HG02938 (cell line): ENCODE results near the gene EVX2.

Experiments
- ATAC-seq: cut with Tn5 transposase; IDR thresholded peaks from one replicate; pipeline ENCODE4 v1.9.1; 2021; ENCODE audit warnings: mild to moderate bottlenecking, moderate library complexity; ENCODE audit not compliant: unreplicated experiment

Gene EVX2

DNA sequence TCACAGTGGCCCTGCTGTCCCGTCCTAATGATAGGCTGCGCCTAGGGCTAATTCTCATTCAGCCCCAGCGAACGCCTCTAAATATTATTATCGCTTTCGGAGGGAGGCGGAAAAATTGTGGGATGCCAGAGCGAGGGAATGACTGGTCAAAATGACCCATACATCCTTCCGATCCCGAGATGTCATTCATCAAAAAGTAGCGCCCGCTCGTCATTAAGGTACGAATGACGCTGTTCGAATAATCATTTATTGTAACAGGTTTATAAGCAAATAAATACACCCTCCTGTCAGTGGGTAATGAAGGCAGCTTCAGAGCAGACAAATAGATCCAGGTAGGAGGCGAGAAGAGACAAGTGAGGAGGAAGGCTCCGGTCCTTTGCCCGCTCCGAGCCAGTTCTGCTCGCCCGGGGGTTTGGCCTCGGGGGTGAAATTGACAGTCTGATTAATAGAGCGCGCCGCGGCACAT is at the start of gene EVX2:
EVX2 (minus strand) TSS at position 167 of the 466 bp plus-strand sequence. CDS start 186 bp downstream, outside the sequence.
- no peak for ATAC-seq

DNA sequence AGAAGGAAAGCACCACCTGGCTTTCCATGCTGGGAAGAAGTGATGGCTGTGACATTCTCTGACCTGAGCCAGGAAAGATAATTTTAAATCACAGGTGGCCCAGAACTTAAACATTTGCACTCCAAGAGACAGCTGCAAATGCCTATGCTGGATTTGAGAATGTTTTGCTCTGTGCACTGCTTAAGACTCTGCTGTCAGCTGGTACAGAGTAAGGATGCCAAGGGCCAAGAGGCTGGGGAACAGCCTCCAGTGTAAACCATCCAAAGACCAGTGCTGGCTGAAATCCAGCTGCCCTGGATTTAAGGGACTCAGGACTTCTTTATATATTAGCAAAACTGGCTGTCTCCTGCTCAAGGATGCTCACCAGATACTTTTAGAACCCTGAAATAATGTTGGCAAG is 49.6 kb upstream of the EVX2 start:
- ATAC-seq: no peak

DNA sequence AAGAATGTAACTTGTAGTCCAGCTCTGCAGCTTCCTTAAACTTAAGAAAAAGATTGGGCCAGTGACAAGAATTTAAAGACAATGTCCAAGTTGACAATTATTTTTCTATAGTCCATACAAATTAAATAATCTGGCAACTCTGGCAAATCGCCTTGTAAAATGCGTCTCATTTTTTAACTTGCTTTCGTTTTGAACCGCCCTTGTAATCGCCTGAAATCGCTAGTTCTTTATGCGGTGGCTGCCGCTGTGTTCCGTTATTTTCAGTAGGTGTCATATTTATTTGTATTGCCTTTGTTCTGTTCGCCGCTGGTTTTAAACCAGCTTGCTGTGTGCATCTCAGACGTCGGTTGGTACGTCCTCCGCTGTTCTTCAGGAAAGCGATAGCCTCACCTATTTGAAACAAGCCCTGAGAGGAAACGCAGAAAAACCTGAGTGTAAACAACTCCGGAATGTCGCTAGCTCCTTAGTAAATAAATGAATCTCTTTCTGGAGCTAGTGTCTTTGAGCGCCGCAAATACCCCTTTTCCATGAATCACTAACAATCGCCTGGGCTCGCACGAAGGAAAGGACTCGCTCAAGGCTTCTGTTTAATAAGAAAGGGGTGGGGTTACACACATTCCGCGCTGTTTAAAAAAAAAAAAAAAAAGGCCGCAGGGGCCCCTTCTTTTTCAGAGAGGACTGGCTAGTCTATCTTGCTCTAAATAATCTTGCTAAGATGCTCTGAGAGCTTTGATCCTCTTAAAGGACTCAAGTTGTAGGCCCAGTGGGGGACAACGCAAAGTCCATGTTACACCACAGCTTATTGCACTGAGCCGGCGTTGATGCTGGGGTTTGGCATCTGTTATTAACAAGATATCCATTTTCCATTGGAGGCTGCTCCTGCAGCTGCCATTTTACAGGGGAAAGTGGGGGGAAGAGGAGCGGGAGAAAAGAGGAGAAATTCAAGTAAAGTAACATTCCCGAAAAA is 48.7 kb upstream of the EVX2 start:
- ATAC-seq: no peak

DNA sequence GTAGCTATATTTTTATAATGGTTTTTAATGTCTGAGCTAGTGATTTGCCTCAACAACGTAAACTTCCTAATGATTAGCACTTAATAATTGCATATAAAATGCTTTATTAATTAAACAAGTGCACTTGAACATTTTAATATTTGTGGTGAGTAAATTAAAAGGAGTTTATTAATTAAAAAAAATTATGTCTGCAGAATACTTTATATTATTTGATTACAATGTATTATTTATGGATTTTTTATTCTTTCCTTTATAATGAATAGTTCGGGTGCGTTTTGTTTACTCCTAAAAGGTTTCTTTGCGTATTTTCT is 48.0 kb upstream of the EVX2 start:
- no peak for ATAC-seq

DNA sequence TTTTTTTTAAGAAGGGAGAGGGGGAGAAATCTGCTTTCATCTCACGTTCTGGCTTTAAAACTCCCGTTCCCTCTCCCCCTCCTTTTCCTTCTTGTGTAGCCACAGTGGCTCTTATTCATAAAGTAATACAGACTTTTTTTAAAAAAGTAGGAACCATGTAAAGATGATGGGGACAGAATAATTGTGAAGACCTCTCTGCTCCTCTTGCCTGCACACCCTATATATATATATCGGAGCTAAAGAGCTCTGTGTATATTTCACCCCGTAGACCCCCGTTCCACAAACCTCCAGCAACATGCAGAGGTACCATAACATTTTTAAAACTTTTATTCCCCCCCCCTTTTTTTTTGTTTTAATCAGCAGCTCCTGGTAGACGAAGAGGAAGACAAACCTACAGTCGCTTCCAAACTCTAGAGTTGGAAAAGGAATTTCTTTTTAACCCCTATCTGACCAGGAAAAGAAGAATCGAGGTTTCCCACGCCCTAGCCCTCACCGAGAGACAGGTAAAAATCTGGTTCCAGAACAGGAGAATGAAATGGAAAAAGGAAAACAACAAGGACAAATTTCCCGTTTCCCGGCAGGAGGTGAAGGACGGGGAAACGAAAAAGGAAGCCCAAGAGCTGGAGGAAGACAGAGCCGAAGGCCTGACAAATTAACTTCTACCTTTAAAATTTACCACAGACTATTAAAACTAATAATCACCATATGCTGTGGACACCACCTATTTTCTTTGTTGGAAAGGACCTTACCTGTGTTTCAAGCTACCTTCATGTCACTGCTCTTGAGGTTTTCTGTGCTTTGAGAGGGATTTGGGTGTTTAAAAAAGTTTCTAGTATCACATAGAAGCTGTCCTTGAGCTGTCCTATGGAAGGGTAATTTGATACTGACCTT is 47.4 kb upstream of the EVX2 start:
- ATAC-seq: no peak

DNA sequence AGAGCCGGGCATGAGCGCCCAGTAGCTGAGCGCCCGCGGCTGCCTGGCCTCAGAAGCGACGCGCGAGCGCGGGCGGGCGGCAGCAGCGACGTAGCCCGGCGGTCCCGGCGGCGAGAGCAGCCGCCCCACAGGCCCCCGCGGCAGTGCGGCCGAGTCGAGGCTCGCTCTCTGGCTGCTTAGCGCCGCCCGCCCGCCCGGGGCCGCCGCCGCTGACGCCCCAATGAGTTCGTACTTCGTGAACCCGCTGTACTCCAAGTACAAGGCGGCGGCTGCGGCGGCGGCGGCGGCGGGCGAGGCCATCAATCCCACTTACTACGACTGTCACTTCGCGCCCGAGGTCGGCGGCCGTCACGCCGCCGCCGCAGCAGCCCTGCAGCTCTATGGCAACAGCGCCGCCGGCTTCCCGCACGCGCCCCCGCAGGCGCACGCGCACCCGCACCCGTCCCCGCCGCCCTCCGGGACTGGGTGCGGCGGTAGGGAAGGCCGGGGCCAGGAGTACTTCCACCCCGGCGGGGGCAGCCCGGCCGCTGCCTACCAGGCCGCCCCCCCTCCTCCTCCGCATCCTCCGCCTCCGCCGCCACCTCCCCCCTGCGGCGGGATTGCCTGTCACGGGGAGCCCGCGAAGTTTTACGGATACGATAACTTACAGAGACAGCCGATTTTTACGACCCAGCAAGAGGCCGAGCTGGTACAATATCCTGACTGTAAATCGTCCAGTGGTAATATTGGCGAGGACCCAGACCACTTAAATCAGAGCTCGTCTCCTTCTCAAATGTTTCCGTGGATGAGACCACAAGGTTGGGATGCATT is 46.6 kb upstream of the EVX2 start:
- no peak for ATAC-seq

DNA sequence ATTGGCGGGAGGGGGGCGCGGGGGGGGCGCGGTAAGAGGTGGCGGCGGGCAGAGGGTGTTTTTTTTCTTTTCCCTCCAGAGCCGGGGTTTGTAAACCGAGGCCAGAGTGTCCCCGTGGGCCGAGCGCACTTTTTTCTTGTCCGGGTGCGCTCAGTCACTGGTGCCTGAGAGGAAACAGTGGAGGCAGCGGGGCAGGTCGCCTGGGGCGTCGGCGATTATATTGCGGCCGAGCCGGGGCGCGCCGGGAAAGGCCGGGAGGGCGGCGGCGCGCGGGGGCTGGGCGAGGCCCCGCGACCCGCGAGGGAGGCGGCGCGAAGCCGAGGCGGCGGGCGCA is 46.0 kb upstream of the EVX2 start:
- ATAC-seq: no peak

DNA sequence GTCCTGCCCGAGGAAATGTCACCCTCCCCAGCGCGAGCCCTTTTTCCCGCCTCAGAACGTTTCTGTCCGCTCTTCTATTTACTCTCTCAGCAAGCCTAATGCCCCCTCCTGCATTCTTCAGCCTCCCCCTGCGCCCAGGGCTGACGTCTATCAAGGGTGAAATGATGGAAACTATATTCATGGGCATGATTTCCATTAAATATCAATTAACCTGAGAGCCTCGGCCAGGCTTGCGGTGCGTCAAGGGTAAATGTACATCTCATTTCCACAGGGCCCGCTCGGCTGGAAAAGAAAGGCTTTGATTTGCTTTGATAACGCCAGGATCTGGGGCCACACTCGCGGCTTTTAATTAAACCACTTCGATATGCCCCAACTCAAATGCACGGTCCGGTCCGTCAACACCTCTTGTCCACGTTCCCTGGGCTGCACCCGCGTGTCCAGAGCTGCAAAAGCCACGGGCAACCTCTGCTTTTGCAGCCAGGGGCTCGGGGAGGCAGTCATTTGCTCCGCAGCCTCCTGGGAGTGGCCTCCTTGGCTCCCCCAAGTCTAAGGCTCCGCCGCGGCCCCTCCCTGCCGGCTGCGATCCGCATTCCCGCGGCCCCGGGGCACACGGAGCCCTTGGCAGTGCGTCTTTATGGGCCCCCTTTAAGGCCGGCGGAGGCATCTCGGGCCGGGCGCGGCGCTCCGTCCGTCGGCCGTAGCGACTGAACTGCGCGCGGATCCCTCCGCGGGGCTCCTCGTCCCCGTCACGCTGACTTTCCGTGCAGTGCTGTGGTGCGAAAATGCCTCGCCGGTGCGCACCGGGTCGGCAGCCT is 45.4 kb upstream of the EVX2 start, which contains the start of gene HOXD8:
HOXD8 (plus strand) TSS at position 724 of the 815 bp plus-strand sequence. CDS start 662 bp downstream, outside the sequence.
- no peak for ATAC-seq

DNA sequence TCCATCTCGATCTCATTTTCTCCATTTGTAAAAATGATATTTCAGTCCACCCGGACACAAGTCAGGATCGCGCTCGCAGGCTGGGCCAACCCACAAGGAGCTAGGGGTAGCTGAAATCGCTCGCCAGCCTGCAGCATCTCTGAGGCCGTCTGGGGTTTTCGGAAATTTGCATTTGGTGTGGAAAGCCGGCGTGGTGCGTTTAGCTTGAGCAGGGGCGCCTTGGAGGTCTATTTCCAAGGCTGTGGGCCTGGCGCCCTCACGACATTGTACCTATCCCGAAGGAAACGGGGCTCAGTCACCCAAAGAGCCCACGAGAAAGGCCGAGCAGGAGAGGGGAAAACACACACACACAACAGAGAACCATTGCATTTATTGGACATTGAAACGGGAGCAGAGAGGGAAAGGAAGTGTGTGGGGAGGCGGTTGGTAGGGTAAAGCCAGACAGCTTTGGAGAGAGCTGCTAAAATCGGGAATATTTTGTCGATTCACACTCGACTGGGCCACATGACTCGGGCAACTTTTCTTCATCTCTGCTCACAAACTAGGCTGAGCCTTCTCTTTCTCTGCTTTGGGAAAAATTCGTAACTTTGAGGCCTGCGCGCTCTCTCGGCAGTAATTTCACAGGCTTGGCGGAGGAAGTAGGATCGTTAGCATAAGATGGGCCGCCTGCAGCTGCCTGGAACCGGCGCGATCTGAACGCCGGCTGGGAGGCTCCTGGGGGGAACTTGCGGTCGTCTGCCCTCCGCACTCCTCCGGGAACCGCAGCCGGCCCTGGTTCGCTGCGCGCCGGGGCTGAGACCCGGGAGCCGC is 44.6 kb upstream of the EVX2 start:
- no peak for ATAC-seq

DNA sequence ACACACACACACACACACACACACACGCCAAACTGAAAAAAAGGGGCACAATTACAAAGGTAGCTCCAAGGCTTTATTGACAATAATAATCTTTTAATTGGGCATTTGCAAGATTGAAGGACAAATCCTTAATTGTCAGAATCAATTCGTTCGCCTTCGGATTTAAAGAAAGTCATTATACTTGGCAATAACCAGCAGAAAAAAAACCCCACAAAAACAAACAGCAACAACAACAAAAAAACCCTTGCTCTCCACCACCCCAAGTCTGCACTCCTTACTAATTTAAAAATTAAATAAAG is 44.0 kb upstream of the EVX2 start:
- no peak for ATAC-seq

DNA sequence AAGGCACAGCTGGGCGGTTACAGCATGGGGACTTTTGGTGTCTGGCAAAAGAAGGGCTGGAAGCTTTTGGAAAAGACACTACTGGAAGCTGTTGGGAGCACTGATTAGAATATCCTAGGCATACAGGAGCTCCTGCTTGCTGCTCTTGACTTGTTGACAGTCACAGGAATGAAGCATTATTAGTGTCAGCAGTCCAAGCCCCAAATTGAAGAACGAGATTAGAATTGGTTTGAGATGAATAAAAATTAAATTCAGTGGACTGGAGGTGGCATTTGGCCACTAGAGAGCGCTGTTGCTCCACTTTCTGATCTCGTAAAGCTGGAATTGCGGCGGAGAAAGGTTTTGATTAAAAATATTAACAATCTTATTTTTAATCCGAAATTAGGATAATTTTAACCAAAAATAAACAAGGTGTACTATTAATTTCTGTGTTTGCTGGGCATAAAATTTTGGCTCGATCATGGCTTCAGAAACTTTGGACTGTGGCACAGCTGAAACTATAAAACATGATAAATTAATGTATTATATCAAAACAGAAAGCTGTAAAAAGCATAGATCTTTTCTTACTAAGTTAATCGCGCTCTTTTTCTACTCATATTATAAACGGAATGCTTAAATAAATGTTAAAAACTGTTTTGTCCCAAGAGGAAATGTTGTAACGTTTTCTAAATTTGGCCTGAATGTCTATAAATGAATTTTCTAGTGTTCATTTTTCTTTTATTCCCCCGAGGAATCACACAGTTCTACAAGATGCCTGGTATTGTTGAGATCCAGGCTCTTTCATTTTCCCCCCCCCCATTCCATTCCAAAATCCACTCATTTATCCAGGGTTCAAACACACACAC is 43.4 kb upstream of the EVX2 start:
- no peak for ATAC-seq

DNA sequence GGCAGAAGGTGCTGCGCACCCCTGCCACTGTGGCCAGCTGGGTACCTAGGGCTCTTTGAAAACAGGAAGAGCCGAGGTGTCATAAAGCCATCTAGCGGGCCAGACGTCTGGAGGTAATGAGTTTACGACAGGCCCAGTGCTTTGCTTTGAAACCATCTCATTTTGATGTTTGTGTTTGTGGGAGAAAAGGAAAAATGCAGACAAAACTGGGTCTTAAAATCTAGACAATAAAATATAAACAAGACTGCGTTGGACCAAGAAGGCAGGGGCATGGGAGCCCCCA is 42.0 kb upstream of the EVX2 start:
- ATAC-seq: no peak

DNA sequence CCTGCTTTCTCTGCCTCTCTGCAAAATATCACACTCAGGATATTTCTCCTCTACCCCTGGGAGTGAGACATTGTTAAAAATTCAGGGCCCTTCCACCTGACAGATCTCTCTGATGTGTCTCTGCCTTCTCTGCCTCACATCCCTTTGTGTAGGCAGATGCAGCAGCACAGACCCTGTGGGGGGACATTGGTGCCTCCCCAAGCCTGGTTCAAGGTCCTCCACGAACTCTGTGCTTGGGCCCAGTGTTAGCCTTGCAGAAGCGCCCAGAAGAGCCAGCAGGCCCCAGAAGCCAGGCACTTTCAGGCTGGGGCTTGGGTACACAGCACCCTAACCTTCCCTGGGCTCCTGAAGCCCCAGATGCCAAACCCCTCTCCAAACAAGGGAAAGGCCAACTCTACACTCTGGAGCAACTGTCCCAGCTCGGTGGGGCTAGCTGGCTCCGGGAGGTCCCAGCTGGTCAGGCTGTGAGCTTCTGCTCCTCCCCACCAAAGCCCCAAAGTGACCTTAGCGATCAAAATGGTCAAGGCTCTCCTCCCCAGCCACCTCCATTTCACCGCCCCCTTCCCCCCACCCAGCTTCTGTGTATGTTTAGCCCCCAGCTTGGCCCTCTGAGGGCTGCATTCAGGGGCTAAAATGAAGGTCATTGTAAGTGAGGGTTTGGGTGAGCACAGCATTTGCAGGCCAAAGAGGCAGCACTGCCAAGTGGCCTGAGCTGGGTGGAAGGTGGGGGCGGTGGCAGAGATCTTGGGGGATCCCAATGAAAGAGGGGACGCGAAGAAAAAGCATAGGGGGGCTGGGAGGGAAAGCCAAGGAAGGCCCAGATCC is 41.4 kb upstream of the EVX2 start:
- no peak for ATAC-seq

DNA sequence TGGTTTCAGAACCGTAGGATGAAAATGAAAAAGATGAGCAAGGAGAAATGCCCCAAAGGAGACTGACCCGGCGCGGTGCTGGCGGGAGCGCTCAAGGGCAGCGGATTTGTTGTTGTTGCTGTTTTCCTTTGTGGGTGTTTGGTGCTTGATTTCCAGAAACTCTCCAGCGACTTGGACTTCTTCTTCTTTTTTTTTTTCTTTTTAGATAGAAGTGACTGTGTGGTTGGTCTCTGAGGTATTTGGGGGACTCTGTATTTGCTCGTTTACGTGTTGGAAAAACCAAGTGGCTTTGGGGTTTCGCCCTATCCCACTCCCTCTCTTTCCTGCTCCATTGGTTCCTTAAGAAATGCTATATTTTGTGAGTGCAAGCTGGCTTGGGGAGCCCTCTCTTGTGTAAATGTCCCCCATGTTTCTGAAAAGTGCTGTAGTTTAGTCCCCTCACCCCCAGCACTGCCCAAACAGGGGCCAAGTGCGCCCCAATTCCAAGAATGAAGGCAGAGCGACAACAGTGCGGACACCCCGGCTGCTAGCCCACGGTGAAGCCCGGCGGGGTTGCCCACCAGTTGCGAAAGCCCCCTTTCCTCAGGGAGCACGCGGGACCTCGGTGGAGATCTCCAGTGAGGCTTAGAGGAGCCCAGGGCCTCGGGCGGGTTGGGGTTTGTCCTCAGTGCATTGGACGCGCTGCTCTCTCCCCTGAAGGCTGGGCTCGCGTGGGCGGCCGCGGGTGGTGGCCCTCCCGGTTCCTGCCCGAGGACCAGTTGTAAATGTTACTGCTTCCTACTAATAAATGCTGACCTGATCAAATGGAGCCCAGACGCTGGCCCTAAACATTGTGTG is 40.6 kb upstream of the EVX2 start:
- ATAC-seq: no peak

DNA sequence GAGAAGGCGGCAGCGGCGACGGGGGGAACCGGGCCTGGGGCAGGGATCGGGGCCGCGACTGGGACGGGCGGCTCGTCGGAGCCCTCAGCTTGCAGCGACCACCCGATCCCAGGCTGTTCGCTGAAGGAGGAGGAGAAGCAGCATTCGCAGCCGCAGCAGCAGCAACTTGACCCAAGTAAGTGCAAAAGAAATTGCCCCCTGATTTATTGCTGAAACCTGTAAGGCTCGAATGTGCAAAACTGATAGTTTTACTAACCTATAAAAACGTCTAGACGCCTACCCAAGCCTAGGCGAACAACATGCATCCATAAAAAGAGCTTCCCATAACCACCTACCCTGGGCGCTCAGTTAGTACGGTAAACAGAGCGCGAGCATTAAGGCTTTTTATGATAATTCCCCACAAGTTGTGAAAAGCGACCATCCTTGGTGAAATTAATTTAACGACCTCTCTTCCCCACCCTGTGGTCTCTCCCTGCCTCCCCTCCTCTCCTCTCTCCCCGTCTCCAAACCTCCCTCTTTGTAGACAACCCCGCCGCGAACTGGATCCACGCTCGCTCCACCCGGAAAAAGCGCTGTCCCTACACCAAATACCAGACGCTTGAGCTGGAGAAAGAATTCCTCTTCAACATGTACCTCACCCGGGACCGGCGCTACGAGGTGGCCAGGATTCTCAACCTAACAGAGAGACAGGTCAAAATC is 39.8 kb upstream of the EVX2 start:
- ATAC-seq: no peak

DNA sequence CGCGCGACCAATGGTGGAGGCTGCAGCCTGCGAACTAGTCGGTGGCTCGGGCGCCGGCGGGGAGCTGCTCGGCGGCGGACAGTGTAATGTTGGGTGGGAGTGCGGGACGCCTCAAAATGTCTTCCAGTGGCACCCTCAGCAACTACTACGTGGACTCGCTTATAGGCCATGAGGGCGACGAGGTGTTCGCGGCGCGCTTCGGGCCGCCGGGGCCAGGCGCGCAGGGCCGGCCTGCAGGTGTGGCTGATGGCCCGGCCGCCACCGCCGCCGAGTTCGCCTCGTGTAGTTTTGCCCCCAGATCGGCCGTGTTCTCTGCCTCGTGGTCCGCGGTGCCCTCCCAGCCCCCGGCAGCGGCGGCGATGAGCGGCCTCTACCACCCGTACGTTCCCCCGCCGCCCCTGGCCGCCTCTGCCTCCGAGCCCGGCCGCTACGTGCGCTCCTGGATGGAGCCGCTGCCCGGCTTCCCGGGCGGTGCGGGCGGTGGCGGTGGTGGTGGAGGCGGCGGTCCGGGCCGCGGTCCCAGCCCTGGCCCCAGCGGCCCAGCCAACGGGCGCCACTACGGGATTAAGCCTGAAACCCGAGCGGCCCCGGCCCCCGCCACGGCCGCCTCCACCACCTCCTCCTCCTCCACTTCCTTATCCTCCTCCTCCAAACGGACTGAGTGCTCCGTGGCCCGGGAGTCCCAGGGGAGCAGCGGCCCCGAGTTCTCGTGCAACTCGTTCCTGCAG is 39.1 kb upstream of the EVX2 start, which contains the start of gene HOXD9:
HOXD9 (plus strand) TSS at position 37 of the 728 bp plus-strand sequence; CDS start at position 87, 50 bp downstream.
- ATAC-seq: no peak
